B cell (primary cell): ENCODE measurements around the gene VAV3.

Experiments
- CTCF ChIP-seq: fragments of 200-600 bp; IDR thresholded peaks from one replicate; pipeline ENCODE4 v1.8.0; 2022; ENCODE audit warnings: antibody characterized with exemption, mild to moderate bottlenecking
- EZH2 ChIP-seq: IDR thresholded peaks from 2 replicates; pipeline ENCODE4 v1.6.1; 2012; ENCODE audit warnings: borderline replicate concordance, low read depth, mild to moderate bottlenecking, moderate library complexity, low read length; ENCODE audit not compliant: insufficient read depth, poor library complexity, severe bottlenecking

GRCh38 chr1:107954126-107954525 lies 10.9 kb downstream of the VAV3 start:
- TF ChIP-seq CTCF (no peak), EZH2 (no peak)
